Measurements from ENCODE around the gene SECTM1. TPM values are rescaled to one million over a fixed set of nuclear protein-coding genes. Genes with fewer than 3 reads are reported as not detected.

The SECTM1 gene
- total and polyA plus RNA-seq, 9 of the 15 experiments (the other 6 are each of a cell fraction or from before 2014, with no cell fraction given), result 0.11 to 0.46 (median 0.18) TPM; not detected in 6

DNA sequence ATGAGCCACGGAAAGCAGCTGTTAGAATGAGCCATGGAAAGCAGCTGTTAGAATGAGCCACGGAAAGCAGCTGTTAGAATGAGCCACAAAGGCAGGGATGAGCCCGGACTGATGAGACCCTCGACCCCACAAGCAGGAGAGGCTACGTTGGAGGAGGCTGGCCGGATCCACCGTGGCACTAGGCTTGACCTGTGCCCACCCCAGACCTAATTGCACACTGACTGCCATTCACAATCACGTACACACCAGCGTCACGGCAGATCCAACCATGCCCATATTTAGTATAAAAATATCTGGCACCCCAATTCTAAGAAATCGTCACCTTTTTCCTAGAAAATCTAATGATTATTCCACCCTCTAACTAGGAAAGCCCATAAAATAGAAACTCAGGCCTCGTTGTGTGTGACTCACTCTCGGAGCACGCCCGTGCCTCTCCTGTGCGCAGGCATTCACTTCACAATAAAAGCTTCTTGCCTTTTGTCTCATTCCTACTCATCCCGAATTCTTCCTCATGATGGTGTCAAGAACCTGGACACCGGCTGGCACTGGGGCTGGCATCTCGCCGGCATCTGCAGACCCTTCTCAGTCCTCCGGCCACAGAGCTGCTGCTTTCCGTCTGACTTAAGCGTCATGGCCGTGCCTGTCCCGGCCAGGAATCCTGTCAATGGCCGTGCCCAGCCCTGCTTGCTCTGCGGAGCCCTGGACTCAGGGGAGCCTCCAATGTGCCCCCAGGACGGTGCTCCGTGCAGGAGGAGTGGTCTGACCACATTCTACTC, 5.5 kb upstream of the SECTM1 start (continued):
- TF ChIP-seq, protein P1, sequence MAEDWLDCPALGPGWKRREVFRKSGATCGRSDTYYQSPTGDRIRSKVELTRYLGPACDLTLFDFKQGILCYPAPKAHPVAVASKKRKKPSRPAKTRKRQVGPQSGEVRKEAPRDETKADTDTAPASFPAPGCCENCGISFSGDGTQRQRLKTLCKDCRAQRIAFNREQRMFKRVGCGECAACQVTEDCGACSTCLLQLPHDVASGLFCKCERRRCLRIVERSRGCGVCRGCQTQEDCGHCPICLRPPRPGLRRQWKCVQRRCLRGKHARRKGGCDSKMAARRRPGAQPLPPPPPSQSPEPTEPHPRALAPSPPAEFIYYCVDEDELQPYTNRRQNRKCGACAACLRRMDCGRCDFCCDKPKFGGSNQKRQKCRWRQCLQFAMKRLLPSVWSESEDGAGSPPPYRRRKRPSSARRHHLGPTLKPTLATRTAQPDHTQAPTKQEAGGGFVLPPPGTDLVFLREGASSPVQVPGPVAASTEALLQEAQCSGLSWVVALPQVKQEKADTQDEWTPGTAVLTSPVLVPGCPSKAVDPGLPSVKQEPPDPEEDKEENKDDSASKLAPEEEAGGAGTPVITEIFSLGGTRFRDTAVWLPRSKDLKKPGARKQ (CRISPR knock-in tag; IDR thresholded peaks at IDR 0.05), result no peak
- TF ChIP-seq NFE2L1 (tag; IDR thresholded peaks at IDR 0.05; ENCODE audit: borderline replicate concordance, low read depth) (no peak), FOXJ3 (CRISPR knock-in tag; IDR thresholded peaks at IDR 0.05) (no peak), NRF1 (conservative IDR thresholded peaks at IDR 0.05 in 1 of 2, IDR thresholded peaks at IDR 0.05 in 1 of 2) (peak; percentile 80 to 83), RAD21 (CRISPR knock-in tag; conservative IDR thresholded peaks at IDR 0.05 in 1 of 2, IDR thresholded peaks at IDR 0.05 in 1 of 2) (no peak), TAF15 (IDR thresholded peaks at IDR 0.05; ENCODE audit: low read depth, low read length) (no peak), HEY1 (CRISPR knock-in tag; IDR thresholded peaks at IDR 0.05; ENCODE audit: borderline replicate concordance) (no peak), NFIC (IDR thresholded peaks at IDR 0.05) (no peak; the same call in 1 of the 2 replicates), OTX1 (CRISPR knock-in tag; IDR thresholded peaks at IDR 0.05) (no peak), BRF1 (IDR thresholded peaks at IDR 0.05; ENCODE audit: borderline replicate concordance, extremely low read depth, insufficient read length) (no peak), ZNF696 (CRISPR knock-in tag; conservative IDR thresholded peaks at IDR 0.05) (no peak)
- TF ChIP-seq, protein P2, sequence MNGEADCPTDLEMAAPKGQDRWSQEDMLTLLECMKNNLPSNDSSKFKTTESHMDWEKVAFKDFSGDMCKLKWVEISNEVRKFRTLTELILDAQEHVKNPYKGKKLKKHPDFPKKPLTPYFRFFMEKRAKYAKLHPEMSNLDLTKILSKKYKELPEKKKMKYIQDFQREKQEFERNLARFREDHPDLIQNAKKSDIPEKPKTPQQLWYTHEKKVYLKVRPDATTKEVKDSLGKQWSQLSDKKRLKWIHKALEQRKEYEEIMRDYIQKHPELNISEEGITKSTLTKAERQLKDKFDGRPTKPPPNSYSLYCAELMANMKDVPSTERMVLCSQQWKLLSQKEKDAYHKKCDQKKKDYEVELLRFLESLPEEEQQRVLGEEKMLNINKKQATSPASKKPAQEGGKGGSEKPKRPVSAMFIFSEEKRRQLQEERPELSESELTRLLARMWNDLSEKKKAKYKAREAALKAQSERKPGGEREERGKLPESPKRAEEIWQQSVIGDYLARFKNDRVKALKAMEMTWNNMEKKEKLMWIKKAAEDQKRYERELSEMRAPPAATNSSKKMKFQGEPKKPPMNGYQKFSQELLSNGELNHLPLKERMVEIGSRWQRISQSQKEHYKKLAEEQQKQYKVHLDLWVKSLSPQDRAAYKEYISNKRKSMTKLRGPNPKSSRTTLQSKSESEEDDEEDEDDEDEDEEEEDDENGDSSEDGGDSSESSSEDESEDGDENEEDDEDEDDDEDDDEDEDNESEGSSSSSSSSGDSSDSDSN (IDR thresholded peaks at IDR 0.05; ENCODE audit: borderline replicate concordance in 1 of 2, low read depth in 2 of 2, low read length in 2 of 2), result 0 out of 4 replicates have a peak, but pooled peaks of 1 of the 2 experiments have one; percentile 64
- TF ChIP-seq, protein P3, sequence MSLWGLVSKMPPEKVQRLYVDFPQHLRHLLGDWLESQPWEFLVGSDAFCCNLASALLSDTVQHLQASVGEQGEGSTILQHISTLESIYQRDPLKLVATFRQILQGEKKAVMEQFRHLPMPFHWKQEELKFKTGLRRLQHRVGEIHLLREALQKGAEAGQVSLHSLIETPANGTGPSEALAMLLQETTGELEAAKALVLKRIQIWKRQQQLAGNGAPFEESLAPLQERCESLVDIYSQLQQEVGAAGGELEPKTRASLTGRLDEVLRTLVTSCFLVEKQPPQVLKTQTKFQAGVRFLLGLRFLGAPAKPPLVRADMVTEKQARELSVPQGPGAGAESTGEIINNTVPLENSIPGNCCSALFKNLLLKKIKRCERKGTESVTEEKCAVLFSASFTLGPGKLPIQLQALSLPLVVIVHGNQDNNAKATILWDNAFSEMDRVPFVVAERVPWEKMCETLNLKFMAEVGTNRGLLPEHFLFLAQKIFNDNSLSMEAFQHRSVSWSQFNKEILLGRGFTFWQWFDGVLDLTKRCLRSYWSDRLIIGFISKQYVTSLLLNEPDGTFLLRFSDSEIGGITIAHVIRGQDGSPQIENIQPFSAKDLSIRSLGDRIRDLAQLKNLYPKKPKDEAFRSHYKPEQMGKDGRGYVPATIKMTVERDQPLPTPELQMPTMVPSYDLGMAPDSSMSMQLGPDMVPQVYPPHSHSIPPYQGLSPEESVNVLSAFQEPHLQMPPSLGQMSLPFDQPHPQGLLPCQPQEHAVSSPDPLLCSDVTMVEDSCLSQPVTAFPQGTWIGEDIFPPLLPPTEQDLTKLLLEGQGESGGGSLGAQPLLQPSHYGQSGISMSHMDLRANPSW (CRISPR knock-in tag; IDR thresholded peaks at IDR 0.05), result no peak
- TF ChIP-seq, protein P4, sequence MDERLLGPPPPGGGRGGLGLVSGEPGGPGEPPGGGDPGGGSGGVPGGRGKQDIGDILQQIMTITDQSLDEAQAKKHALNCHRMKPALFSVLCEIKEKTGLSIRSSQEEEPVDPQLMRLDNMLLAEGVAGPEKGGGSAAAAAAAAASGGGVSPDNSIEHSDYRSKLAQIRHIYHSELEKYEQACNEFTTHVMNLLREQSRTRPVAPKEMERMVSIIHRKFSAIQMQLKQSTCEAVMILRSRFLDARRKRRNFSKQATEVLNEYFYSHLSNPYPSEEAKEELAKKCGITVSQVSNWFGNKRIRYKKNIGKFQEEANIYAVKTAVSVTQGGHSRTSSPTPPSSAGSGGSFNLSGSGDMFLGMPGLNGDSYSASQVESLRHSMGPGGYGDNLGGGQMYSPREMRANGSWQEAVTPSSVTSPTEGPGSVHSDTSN (CRISPR knock-in tag; IDR thresholded peaks at IDR 0.05; ENCODE audit: low read depth), result no peak
- TF ChIP-seq, protein P4 (tag; conservative IDR thresholded peaks at IDR 0.05; ENCODE audit: low read depth), result no peak
